GM12801 (cell line): ENCODE data around the gene KCNJ9.

Experiments
- CTCF ChIP-seq: IDR thresholded peaks from one replicate; pipeline ENCODE4 v1.5.1; 2011; ENCODE audit warnings: control low read depth; ENCODE audit not compliant: insufficient read length; ENCODE audit errors: extremely low read depth

The KCNJ9 gene

GRCh38 chr1:160128636-160129035, 47.3 kb downstream of the KCNJ9 start:
- no peak for TF ChIP-seq CTCF

GRCh38 chr1:160129046-160129445, 47.7 kb downstream of the KCNJ9 start:
- TF ChIP-seq CTCF, result no peak

- TF ChIP-seq CTCF, result no peak
Measured at GRCh38 chr1:160129558-160129957, 48.2 kb downstream of the KCNJ9 start.

- no peak for TF ChIP-seq CTCF
Measured at GRCh38 chr1:160129966-160130365, 48.6 kb downstream of the KCNJ9 start.

GRCh38 chr1:160130486-160130885, 49.1 kb downstream of the KCNJ9 start:
- no peak for TF ChIP-seq CTCF

- no peak for TF ChIP-seq CTCF
Measured at GRCh38 chr1:160130939-160131338, 49.6 kb downstream of the KCNJ9 start.

- no peak for TF ChIP-seq CTCF
Measured at GRCh38 chr1:160131803-160132565, 50.6 kb downstream of the KCNJ9 start.
